ENCODE results near the gene ZFR.

Gene ZFR

DNA sequence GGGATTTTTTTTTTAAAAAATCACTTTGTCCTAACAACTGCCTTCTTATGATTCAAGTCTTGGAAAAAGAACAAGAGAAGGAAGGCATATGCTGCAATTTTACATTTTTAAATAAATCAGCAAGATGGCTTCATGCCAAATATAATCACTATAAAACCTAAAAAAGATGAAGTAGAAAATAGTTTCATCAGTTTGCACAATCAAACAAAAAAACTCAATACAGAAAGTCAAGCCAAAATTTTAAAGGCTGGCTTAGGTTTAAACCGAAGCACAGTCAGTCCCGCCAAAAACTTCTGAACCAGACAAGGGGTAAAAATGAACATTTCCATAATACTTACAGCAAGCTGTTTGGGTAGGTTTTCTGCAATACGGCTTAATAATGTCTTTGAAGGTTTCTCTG lies 57.3 kb downstream of the ZFR start:
- Histone ChIP-seq H3K27me3 (ENCODE audit: insufficient read depth, low read length) (no peaks in the 10 kb centered on the region), H4K8ac (ENCODE audit: low read depth, low read length) (no peak overlapping the region), H3K4me1 (ENCODE audit: control insufficient read depth in 1 of 2, insufficient read depth in 2 of 2, low read length in 2 of 2) (peaks cover 0 to 5% of the 10 kb centered on the region in 2 experiments), H3K23ac (ENCODE audit: low read length) (no peak overlapping the region), H3K4ac (ENCODE audit: low read depth, low read length) (no peak overlapping the region), H3K36me3 (ENCODE audit: control insufficient read depth in 1 of 2, insufficient read depth in 2 of 2, low read length in 2 of 2) (peaks cover 9 to 19% of the 10 kb centered on the region in 2 experiments), H3K79me2 (ENCODE audit: control insufficient read depth, insufficient read depth, low read length, poor library complexity) (no peaks in the 10 kb centered on the region), H3K4me3 (ENCODE audit: low read depth, low read length) (no peak overlapping the region), H2AK5ac (ENCODE audit: low read length) (no peak overlapping the region), H3K4me2 (ENCODE audit: low read length) (no peak overlapping the region), H2BK12ac (ENCODE audit: low read length) (no peak overlapping the region), H4K12ac (ENCODE audit: low read depth, low read length) (no peak overlapping the region), H4K91ac (ENCODE audit: low read depth, low read length) (no peak overlapping the region), H3K18ac (ENCODE audit: low read length) (no peak overlapping the region), H3K79me1 (ENCODE audit: low read length) (no peaks in the 10 kb centered on the region), H2BK120ac (ENCODE audit: insufficient read depth, low read length, poor library complexity) (no peak overlapping the region), H3K14ac (ENCODE audit: low read length) (no peak overlapping the region), H2BK5ac (ENCODE audit: low read depth, low read length, poor library complexity) (no peak overlapping the region), H3K27ac (ENCODE audit: low read depth, low read length) (no peak overlapping the region), H3K9ac (ENCODE audit: low read length) (no peak overlapping the region), H3K9me3 (ENCODE audit: insufficient read depth, low read depth, low read length) (no peaks in the 10 kb centered on the region), H2AFZ (ENCODE audit: insufficient read depth, low read length, poor library complexity) (no peak overlapping the region)
- no CpG with 5 or more reads among the region's 3 CpGs for WGBS (ENCODE audit: extremely low coverage, insufficient coverage, insufficient read length)
- DNase-seq, result no peak

DNA sequence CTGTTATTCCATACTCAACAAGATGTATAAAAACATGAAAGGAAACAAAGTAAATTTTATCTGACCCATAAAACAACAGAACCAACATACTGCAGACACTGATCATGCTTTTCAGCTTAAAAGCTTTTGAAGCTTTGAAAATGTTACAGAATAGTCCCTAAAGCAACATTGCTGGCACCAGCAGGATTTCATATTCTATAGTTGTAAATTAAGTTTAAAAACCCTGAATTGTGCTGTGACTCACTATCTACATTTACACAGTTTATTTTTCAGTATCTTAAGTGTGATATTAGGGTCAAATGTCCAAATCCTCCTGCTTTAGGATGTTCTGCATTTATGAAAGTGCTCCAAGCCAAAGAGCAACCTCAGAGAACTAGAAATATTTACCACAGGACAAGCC lies 59.9 kb downstream of the ZFR start:
- Histone ChIP-seq H4K8ac (ENCODE audit: low read depth, low read length) (no peak overlapping the region), H3K23ac (ENCODE audit: low read length) (no peak overlapping the region), H4K12ac (ENCODE audit: low read depth, low read length) (no peak overlapping the region), H3K9me3 (ENCODE audit: insufficient read depth, low read depth, low read length) (no peaks in the 10 kb centered on the region), H3K4me1 (ENCODE audit: control insufficient read depth in 1 of 2, insufficient read depth in 2 of 2, low read length in 2 of 2) (no peaks in the 10 kb centered on the region), H2BK120ac (ENCODE audit: insufficient read depth, low read length, poor library complexity) (no peak overlapping the region), H3K18ac (ENCODE audit: low read length) (no peak overlapping the region), H3K36me3 (ENCODE audit: control insufficient read depth in 1 of 2, insufficient read depth in 2 of 2, low read length in 2 of 2) (peaks cover 10 to 15% of the 10 kb centered on the region in 2 experiments), H2AK5ac (ENCODE audit: low read length) (no peak overlapping the region), H3K14ac (ENCODE audit: low read length) (no peak overlapping the region), H3K9ac (ENCODE audit: low read length) (no peak overlapping the region), H2BK5ac (ENCODE audit: low read depth, low read length, poor library complexity) (no peak overlapping the region), H3K4me3 (ENCODE audit: low read depth, low read length) (no peak overlapping the region), H3K27ac (ENCODE audit: low read depth, low read length) (no peak overlapping the region), H2BK12ac (ENCODE audit: low read length) (no peak overlapping the region), H3K4me2 (ENCODE audit: low read length) (no peak overlapping the region), H4K91ac (ENCODE audit: low read depth, low read length) (no peak overlapping the region), H2AFZ (ENCODE audit: insufficient read depth, low read length, poor library complexity) (no peak overlapping the region), H3K79me1 (ENCODE audit: low read length) (no peaks in the 10 kb centered on the region), H3K79me2 (ENCODE audit: control insufficient read depth, insufficient read depth, low read length, poor library complexity) (no peaks in the 10 kb centered on the region), H3K27me3 (ENCODE audit: insufficient read depth, low read length) (no peaks in the 10 kb centered on the region), H3K4ac (ENCODE audit: low read depth, low read length) (no peak overlapping the region)
- DNase-seq, result no peak

DNA sequence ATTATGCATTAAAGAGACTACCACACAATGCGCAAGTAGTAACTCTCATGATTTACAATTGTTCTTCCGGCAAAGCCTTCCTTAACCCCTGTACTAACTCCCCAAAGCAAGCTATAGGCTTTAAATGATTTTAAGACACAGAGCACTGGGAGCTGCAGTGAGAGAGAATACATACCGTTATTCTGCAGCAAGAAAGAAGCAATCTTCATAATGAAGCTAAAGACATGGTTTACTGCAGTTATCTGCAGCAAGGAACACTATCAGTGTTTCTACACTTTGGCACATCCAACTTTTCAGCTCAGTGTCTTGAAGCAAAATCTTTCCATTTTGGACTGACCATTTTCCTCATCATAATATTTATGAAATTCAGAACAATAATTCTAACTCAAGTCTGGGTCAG lies 61.0 kb downstream of the ZFR start:
- Histone ChIP-seq H2BK12ac (ENCODE audit: low read length) (no peak overlapping the region), H2AFZ (ENCODE audit: insufficient read depth, low read length, poor library complexity) (no peak overlapping the region), H2BK120ac (ENCODE audit: insufficient read depth, low read length, poor library complexity) (no peak overlapping the region), H3K36me3 (ENCODE audit: control insufficient read depth in 1 of 2, insufficient read depth in 2 of 2, low read length in 2 of 2) (peaks cover 8 to 12% of the 10 kb centered on the region in 2 experiments), H3K27me3 (ENCODE audit: insufficient read depth, low read length) (no peaks in the 10 kb centered on the region), H3K18ac (ENCODE audit: low read length) (no peak overlapping the region), H2AK5ac (ENCODE audit: low read length) (no peak overlapping the region), H3K4me2 (ENCODE audit: low read length) (no peak overlapping the region), H3K9me3 (ENCODE audit: insufficient read depth, low read depth, low read length) (no peaks in the 10 kb centered on the region), H3K9ac (ENCODE audit: low read length) (no peak overlapping the region), H3K14ac (ENCODE audit: low read length) (no peak overlapping the region), H4K12ac (ENCODE audit: low read depth, low read length) (no peak overlapping the region), H3K4ac (ENCODE audit: low read depth, low read length) (no peak overlapping the region), H3K4me1 (ENCODE audit: control insufficient read depth in 1 of 2, insufficient read depth in 2 of 2, low read length in 2 of 2) (no peaks in the 10 kb centered on the region), H2BK5ac (ENCODE audit: low read depth, low read length, poor library complexity) (no peak overlapping the region), H3K23ac (ENCODE audit: low read length) (no peak overlapping the region), H3K79me2 (ENCODE audit: control insufficient read depth, insufficient read depth, low read length, poor library complexity) (no peaks in the 10 kb centered on the region), H3K27ac (ENCODE audit: low read depth, low read length) (no peak overlapping the region), H4K8ac (ENCODE audit: low read depth, low read length) (no peak overlapping the region), H4K91ac (ENCODE audit: low read depth, low read length) (no peak overlapping the region), H3K4me3 (ENCODE audit: low read depth, low read length) (no peak overlapping the region), H3K79me1 (ENCODE audit: low read length) (no peaks in the 10 kb centered on the region)
- no peak for DNase-seq
- WGBS (ENCODE audit: extremely low coverage, insufficient coverage, insufficient read length), result no CpG with 5 or more reads among the region's 3 CpGs

DNA sequence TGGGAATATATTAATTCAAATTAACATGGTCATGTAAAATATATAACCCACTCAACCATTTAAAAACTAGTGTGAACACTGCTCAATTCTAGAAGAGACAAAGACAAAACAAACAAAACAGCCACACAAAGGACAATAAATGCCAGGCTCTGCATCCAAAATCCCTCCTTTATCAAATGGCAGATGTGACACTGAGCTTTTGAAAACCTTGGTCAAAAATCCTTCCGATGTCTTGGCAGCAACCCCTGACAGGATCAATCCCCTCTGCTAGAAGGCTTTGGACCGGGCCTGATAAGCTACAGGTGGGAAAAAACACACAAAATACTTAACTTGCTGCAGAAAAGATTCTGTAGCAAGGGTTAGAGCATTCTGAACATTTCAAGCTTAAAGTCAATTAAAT lies 61.5 kb downstream of the ZFR start:
- no peaks in the 10 kb centered on the region for H3K79me1 ChIP-seq (ENCODE audit: low read length)
- H2BK120ac ChIP-seq (ENCODE audit: insufficient read depth, low read length, poor library complexity), result no peak overlapping the region
- WGBS (ENCODE audit: extremely low coverage, insufficient coverage, insufficient read length), result no CpG with 5 or more reads among the region's 2 CpGs
- H3K27ac ChIP-seq (ENCODE audit: low read depth, low read length), result no peak overlapping the region
- H3K79me2 ChIP-seq (ENCODE audit: control insufficient read depth, insufficient read depth, low read length, poor library complexity), result no peaks in the 10 kb centered on the region
- no peak overlapping the region for H2BK5ac ChIP-seq (ENCODE audit: low read depth, low read length, poor library complexity)
- no peaks in the 10 kb centered on the region for H3K9me3 ChIP-seq (ENCODE audit: insufficient read depth, low read depth, low read length)
- no peak overlapping the region for H3K14ac ChIP-seq (ENCODE audit: low read length)
- H4K8ac ChIP-seq (ENCODE audit: low read depth, low read length), result no peak overlapping the region
- H3K18ac ChIP-seq (ENCODE audit: low read length), result no peak overlapping the region
- H2BK12ac ChIP-seq (ENCODE audit: low read length), result no peak overlapping the region
- no peak overlapping the region for H3K4ac ChIP-seq (ENCODE audit: low read depth, low read length)
- H3K23ac ChIP-seq (ENCODE audit: low read length), result no peak overlapping the region
- H3K4me1 ChIP-seq (ENCODE audit: control insufficient read depth in 1 of 2, insufficient read depth in 2 of 2, low read length in 2 of 2), result no peaks in the 10 kb centered on the region
- H3K9ac ChIP-seq (ENCODE audit: low read length), result no peak overlapping the region
- no peak for DNase-seq
- H3K4me3 ChIP-seq (ENCODE audit: low read depth, low read length), result no peak overlapping the region
- H2AFZ ChIP-seq (ENCODE audit: insufficient read depth, low read length, poor library complexity), result no peak overlapping the region
- no peaks in the 10 kb centered on the region for H3K27me3 ChIP-seq (ENCODE audit: insufficient read depth, low read length)
- peaks cover 8 to 12% of the 10 kb centered on the region in 2 experiments for H3K36me3 ChIP-seq (ENCODE audit: control insufficient read depth in 1 of 2, insufficient read depth in 2 of 2, low read length in 2 of 2)
- no peak overlapping the region for H4K91ac ChIP-seq (ENCODE audit: low read depth, low read length)
- no peak overlapping the region for H2AK5ac ChIP-seq (ENCODE audit: low read length)
- no peak overlapping the region for H3K4me2 ChIP-seq (ENCODE audit: low read length)
- no peak overlapping the region for H4K12ac ChIP-seq (ENCODE audit: low read depth, low read length)

DNA sequence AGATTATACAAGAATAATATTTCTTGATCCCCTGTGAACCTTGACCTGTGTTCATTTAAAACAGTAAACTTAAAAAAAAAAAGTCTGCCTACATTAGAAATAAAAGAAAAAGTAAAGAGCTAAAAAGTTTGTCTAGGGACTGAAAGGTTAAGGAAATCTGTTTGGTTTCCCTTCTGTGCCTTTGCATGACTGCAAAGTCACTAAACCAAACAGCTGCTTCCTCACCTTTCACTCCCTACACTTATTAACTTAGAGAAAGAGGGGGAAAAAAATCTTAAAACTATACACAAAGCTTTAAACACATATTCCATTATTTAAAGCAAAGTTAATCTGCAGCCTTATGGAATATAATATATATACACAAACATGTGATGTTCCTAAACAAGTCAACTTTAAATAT lies 65.1 kb downstream of the ZFR start:
- Histone ChIP-seq H3K4me2 (ENCODE audit: low read length) (no peak overlapping the region), H4K91ac (ENCODE audit: low read depth, low read length) (no peak overlapping the region), H3K79me1 (ENCODE audit: low read length) (no peaks in the 10 kb centered on the region), H3K14ac (ENCODE audit: low read length) (no peak overlapping the region), H3K4me3 (ENCODE audit: low read depth, low read length) (no peak overlapping the region), H4K8ac (ENCODE audit: low read depth, low read length) (no peak overlapping the region), H3K79me2 (ENCODE audit: control insufficient read depth, insufficient read depth, low read length, poor library complexity) (no peaks in the 10 kb centered on the region), H3K23ac (ENCODE audit: low read length) (no peak overlapping the region), H2BK12ac (ENCODE audit: low read length) (no peak overlapping the region), H3K36me3 (ENCODE audit: control insufficient read depth in 1 of 2, insufficient read depth in 2 of 2, low read length in 2 of 2) (peaks cover 22 to 24% of the 10 kb centered on the region in 2 experiments), H3K9ac (ENCODE audit: low read length) (no peak overlapping the region), H2BK5ac (ENCODE audit: low read depth, low read length, poor library complexity) (no peak overlapping the region), H2BK120ac (ENCODE audit: insufficient read depth, low read length, poor library complexity) (no peak overlapping the region), H3K27ac (ENCODE audit: low read depth, low read length) (no peak overlapping the region), H3K4me1 (ENCODE audit: control insufficient read depth in 1 of 2, insufficient read depth in 2 of 2, low read length in 2 of 2) (no peaks in the 10 kb centered on the region), H2AFZ (ENCODE audit: insufficient read depth, low read length, poor library complexity) (no peak overlapping the region), H4K12ac (ENCODE audit: low read depth, low read length) (no peak overlapping the region), H3K9me3 (ENCODE audit: insufficient read depth, low read depth, low read length) (no peaks in the 10 kb centered on the region), H3K4ac (ENCODE audit: low read depth, low read length) (no peak overlapping the region), H2AK5ac (ENCODE audit: low read length) (no peak overlapping the region), H3K27me3 (ENCODE audit: insufficient read depth, low read length) (no peaks in the 10 kb centered on the region), H3K18ac (ENCODE audit: low read length) (no peak overlapping the region)
- DNase-seq, result no peak
